KMS-11 (cell line): ENCODE data around the gene DPEP1.

Source experiments
- H2AFZ ChIP-seq: fragments of 200-600 bp; sonication (generic); 2 replicates; pipeline ENCODE4 v1.6.1; 2016; ENCODE audit warnings: antibody characterized with exemption, mixed run types, low read depth
- H3K27ac ChIP-seq: fragments of 200-600 bp; sonication (generic); 2 replicates; pipeline ENCODE4 v1.6.1; 2016; ENCODE audit warnings: mild to moderate bottlenecking, mixed run types
- H3K27me3 ChIP-seq: fragments of 200-600 bp; sonication (generic); 2 replicates; pipeline ENCODE4 v1.6.1; 2017; ENCODE audit warnings: mild to moderate bottlenecking, low read depth, mixed run types, moderate library complexity; ENCODE audit not compliant: insufficient read depth
- H3K36me3 ChIP-seq: fragments of 200-600 bp; sonication (generic); 2 replicates; pipeline ENCODE4 v1.6.1; 2017; ENCODE audit warnings: mild to moderate bottlenecking, mixed run types; ENCODE audit not compliant: insufficient read depth
- H3K4me1 ChIP-seq: fragments of 200-600 bp; sonication (generic); 2 replicates; pipeline ENCODE4 v1.6.1; 2016; ENCODE audit warnings: mild to moderate bottlenecking, low read depth, mixed run types; ENCODE audit not compliant: poor library complexity, severe bottlenecking
- H3K4me2 ChIP-seq: fragments of 200-600 bp; sonication (generic); 2 replicates; pipeline ENCODE4 v1.7.0; 2016; ENCODE audit warnings: mild to moderate bottlenecking, mixed run types
- H3K4me3 ChIP-seq: fragments of 200-600 bp; sonication (generic); IDR thresholded peaks from 2 replicates; pipeline ENCODE4 v1.6.1; 2017; ENCODE audit warnings: low read depth, low read length, mixed read lengths; ENCODE audit not compliant: insufficient read depth
- H3K79me2 ChIP-seq: fragments of 200-600 bp; sonication (generic); 2 replicates; pipeline ENCODE4 v1.6.1; 2016; ENCODE audit warnings: low read depth, mixed run types; ENCODE audit not compliant: insufficient read depth
- H3K9ac ChIP-seq: fragments of 200-600 bp; sonication (generic); 2 replicates; pipeline ENCODE4 v1.6.1; 2016; ENCODE audit warnings: mild to moderate bottlenecking, mixed run types
- H4K20me1 ChIP-seq: fragments of 200-600 bp; sonication (generic); 2 replicates; pipeline ENCODE4 v1.6.1; 2016; ENCODE audit warnings: mild to moderate bottlenecking, mixed run types; ENCODE audit not compliant: insufficient read depth
- CTCF ChIP-seq: fragments of 200-600 bp; sonication (generic); conservative IDR thresholded peaks from 2 replicates; pipeline ENCODE4 v1.6.1; 2017; ENCODE audit warnings: low read depth, mild to moderate bottlenecking, antibody characterized with exemption, low read length, moderate library complexity, mixed read lengths

The DPEP1 gene

GRCh38 chr16:89582614-89583196 lies 30.7 kb upstream of the DPEP1 start:
- Histone ChIP-seq H3K79me2 (no peaks in the 10 kb centered on the region), H3K9ac (no peak overlapping the region), H2AFZ (no peak overlapping the region), H3K4me3 (no peak overlapping the region), H3K4me2 (no peak overlapping the region), H3K4me1 (no peaks in the 10 kb centered on the region), H3K27ac (no peak overlapping the region), H3K27me3 (no peaks in the 10 kb centered on the region), H3K36me3 (no peaks in the 10 kb centered on the region), H4K20me1 (no peaks in the 10 kb centered on the region)
- no peak for TF ChIP-seq CTCF

GRCh38 chr16:89583197-89583894 lies 30.1 kb upstream of the DPEP1 start:
- H3K27ac ChIP-seq: no peak overlapping the region
- H3K36me3 ChIP-seq: no peaks in the 10 kb centered on the region
- H3K9ac ChIP-seq: no peak overlapping the region
- H4K20me1 ChIP-seq: no peaks in the 10 kb centered on the region
- H3K79me2 ChIP-seq: no peaks in the 10 kb centered on the region
- H3K4me2 ChIP-seq: no peak overlapping the region
- H3K4me1 ChIP-seq: no peaks in the 10 kb centered on the region
- TF ChIP-seq CTCF: no peak
- H3K4me3 ChIP-seq: no peak overlapping the region
- no peak overlapping the region for H2AFZ ChIP-seq
- H3K27me3 ChIP-seq: no peaks in the 10 kb centered on the region

GRCh38 chr16:89583895-89584644 lies 29.4 kb upstream of the DPEP1 start:
- no peak overlapping the region for H3K27ac ChIP-seq

More at GRCh38 chr16:89583895-89584644, 29.4 kb upstream of the DPEP1 start:
- no peaks in the 10 kb centered on the region for H3K4me1 ChIP-seq
- H3K4me2 ChIP-seq: no peak overlapping the region
- no peak overlapping the region for H3K4me3 ChIP-seq
- H3K9ac ChIP-seq: no peak overlapping the region
- H3K27me3 ChIP-seq: no peaks in the 10 kb centered on the region
- no peak for TF ChIP-seq CTCF
- no peak overlapping the region for H2AFZ ChIP-seq
- no peaks in the 10 kb centered on the region for H3K36me3 ChIP-seq
- H4K20me1 ChIP-seq: no peaks in the 10 kb centered on the region
- H3K79me2 ChIP-seq: no peaks in the 10 kb centered on the region
